ENCODE data around the gene BAIAP2.

GRCh38 chr17:81091774-81092517 is 57.0 kb downstream of the BAIAP2 start:
- TF ChIP-seq ARNTL (CRISPR knock-in tag; IDR thresholded peaks at IDR 0.05; ENCODE audit: borderline replicate concordance, low read depth), result no peak
- TF ChIP-seq TOX (CRISPR knock-in tag; IDR thresholded peaks at IDR 0.05; ENCODE audit: borderline replicate concordance), result no peak
- TF ChIP-seq GLIS3 (CRISPR knock-in tag; IDR thresholded peaks at IDR 0.05), result no peak
- TF ChIP-seq, protein P1, sequence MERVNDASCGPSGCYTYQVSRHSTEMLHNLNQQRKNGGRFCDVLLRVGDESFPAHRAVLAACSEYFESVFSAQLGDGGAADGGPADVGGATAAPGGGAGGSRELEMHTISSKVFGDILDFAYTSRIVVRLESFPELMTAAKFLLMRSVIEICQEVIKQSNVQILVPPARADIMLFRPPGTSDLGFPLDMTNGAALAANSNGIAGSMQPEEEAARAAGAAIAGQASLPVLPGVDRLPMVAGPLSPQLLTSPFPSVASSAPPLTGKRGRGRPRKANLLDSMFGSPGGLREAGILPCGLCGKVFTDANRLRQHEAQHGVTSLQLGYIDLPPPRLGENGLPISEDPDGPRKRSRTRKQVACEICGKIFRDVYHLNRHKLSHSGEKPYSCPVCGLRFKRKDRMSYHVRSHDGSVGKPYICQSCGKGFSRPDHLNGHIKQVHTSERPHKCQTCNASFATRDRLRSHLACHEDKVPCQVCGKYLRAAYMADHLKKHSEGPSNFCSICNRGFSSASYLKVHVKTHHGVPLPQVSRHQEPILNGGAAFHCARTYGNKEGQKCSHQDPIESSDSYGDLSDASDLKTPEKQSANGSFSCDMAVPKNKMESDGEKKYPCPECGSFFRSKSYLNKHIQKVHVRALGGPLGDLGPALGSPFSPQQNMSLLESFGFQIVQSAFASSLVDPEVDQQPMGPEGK (CRISPR knock-in tag; IDR thresholded peaks at IDR 0.05; ENCODE audit: borderline replicate concordance), result no peak
- no peak for TF ChIP-seq CSDC2 (CRISPR knock-in tag; IDR thresholded peaks at IDR 0.05)
- no peak for TF ChIP-seq CREB5 (CRISPR knock-in tag; IDR thresholded peaks at IDR 0.05; ENCODE audit: low read depth)
- TF ChIP-seq, protein P2, sequence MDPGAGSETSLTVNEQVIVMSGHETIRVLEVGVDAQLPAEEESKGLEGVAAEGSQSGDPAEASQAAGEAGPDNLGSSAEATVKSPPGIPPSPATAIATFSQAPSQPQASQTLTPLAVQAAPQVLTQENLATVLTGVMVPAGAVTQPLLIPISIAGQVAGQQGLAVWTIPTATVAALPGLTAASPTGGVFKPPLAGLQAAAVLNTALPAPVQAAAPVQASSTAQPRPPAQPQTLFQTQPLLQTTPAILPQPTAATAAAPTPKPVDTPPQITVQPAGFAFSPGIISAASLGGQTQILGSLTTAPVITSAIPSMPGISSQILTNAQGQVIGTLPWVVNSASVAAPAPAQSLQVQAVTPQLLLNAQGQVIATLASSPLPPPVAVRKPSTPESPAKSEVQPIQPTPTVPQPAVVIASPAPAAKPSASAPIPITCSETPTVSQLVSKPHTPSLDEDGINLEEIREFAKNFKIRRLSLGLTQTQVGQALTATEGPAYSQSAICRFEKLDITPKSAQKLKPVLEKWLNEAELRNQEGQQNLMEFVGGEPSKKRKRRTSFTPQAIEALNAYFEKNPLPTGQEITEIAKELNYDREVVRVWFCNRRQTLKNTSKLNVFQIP (CRISPR knock-in tag; IDR thresholded peaks at IDR 0.05; ENCODE audit: borderline replicate concordance, low read depth), result no peak
- TF ChIP-seq BACH2 (CRISPR knock-in tag; IDR thresholded peaks at IDR 0.05; ENCODE audit: borderline replicate concordance), result no peak
- no peak for TF ChIP-seq PPARA (CRISPR knock-in tag; IDR thresholded peaks at IDR 0.05; ENCODE audit: borderline replicate concordance)
- no peak for TF ChIP-seq CSRNP3 (CRISPR knock-in tag; IDR thresholded peaks at IDR 0.05)
- TF ChIP-seq ZNF565 (CRISPR knock-in tag; conservative IDR thresholded peaks at IDR 0.05; ENCODE audit: low read depth), result no peak
- TF ChIP-seq, protein P3, sequence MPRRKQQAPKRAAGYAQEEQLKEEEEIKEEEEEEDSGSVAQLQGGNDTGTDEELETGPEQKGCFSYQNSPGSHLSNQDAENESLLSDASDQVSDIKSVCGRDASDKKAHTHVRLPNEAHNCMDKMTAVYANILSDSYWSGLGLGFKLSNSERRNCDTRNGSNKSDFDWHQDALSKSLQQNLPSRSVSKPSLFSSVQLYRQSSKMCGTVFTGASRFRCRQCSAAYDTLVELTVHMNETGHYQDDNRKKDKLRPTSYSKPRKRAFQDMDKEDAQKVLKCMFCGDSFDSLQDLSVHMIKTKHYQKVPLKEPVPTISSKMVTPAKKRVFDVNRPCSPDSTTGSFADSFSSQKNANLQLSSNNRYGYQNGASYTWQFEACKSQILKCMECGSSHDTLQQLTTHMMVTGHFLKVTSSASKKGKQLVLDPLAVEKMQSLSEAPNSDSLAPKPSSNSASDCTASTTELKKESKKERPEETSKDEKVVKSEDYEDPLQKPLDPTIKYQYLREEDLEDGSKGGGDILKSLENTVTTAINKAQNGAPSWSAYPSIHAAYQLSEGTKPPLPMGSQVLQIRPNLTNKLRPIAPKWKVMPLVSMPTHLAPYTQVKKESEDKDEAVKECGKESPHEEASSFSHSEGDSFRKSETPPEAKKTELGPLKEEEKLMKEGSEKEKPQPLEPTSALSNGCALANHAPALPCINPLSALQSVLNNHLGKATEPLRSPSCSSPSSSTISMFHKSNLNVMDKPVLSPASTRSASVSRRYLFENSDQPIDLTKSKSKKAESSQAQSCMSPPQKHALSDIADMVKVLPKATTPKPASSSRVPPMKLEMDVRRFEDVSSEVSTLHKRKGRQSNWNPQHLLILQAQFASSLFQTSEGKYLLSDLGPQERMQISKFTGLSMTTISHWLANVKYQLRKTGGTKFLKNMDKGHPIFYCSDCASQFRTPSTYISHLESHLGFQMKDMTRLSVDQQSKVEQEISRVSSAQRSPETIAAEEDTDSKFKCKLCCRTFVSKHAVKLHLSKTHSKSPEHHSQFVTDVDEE (CRISPR knock-in tag; IDR thresholded peaks at IDR 0.05), result no peak
- no peak for TF ChIP-seq ZFP30 (CRISPR knock-in tag; IDR thresholded peaks at IDR 0.05)
